Stimulated activated CD8-positive, alpha-beta memory T cell treated with anti-CD3 and anti-CD28 coated beads, Interleukin-7, amount 100 ng/mL, for 4 hours (primary cell): Measurements from ENCODE around the gene CPAMD8.
"Not testable (repeated sequence)": the region's sequence is repeated elsewhere in the genome, so short reads cannot be mapped to it uniquely, and the experiment has no call there.

Source experiments
- DNase-seq, 2 donors: peaks; one replicate each; pipeline ENCODE4 v3.0.0-alpha.2; 2020; ENCODE audit warnings: low read depth in 2 of 2

CPAMD8 gene

GRCh38 chr19:17001603-17002183 lies 24.9 kb downstream of the CPAMD8 start:
- DNase-seq: peak; percentile 33 to 61

GRCh38 chr19:16998635-16999194 lies 27.9 kb downstream of the CPAMD8 start:
- no peak for DNase-seq

DNA sequence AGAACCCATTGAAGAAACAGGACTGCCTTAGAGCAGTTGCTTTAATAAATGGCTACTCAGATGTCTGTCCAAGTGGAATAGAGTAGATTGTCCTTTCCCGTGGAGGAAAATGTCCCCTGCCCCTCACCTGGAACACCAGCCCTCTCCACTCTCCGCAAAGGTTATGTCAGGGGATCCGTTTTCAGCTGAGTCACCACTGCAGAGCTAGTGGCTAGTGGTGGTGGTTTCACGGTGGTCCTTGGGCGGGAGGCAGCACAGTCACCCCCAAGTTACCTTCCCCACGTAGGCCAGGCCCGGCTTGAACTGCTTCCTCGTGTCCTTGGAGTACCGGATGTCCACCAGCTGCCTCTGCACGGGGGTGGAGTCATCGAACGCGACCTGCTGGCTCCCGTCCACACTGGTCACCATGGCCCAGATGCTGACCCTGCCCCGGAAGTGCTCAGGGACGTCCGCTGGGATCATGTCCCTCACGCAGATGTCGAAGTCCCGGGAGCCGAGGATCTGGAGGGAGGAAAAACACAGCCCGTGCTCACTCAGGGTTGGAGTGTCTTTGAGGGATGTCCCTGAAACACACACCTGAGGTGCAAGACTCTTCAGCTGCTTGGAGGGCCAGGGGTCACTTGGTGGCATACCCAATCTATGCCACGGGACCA lies 29.6 kb downstream of the CPAMD8 start:
- DNase-seq: not testable (repeated sequence)

GRCh38 chr19:16988661-16989060 lies 37.9 kb downstream of the CPAMD8 start:
- DNase-seq: no peak

DNA sequence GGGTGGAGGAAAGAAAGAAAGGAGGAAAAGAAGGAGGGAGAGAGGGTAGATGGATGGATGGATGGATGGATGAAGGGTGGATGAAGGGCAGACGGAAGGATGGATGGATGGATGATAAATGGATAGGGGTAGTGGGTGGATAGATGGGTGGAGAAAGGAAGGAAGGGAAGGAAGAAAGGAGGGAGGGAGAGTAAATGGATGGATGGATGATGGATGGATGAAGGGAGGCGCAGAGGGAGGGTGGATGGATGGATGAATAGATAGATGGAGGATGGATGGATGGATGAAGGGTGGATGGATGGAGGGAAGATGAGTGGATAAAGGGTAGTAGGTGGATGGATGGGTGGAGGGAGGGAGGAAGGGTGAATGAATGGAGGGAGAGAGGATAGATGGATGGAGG lies 41.2 kb downstream of the CPAMD8 start:
- DNase-seq: no peak

GRCh38 chr19:16982586-16982985 lies 44.0 kb downstream of the CPAMD8 start:
- not testable (repeated sequence) for DNase-seq

DNA sequence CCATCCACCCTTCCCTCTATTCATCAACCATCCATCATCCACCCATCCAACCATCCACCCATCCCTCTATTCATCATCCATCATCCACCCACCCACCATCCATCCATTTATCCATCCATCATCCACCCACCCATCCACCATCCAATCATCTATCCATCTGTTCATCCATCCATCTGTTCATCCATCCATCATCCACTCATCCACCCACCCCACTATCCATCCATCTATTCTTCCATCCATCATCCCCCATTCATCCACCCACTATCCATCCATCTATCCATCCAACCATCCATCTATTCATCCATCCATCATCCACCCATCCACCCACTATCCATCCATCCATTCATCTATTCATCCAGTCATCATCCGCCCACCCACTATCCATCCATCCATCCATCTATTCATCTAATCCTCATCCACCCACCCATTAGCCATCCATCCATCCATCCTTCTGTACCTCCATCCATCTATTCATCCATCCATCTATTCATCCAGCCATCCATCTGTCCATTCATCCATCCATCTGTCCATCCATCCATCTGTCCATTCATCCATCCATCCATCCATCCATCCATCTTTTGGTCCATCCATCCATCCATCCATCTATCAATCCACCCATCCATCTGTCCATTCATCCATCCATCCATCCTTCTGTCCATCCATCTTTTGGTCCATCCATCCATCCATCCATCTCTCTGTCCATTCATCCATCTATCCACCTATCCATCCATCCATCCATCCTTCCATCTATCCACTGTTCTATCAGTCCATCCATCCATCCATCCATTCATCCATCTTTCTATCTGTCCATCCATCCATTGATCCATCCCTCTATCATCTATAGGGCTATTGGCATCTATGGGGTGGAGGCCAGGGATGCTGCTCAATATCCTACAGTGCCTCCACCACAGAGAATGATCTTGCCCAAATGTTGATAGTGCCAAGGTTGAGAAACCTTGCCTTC lies 47.5 kb downstream of the CPAMD8 start:
- no peak for DNase-seq

- no peak for DNase-seq
Measured at GRCh38 chr19:16978156-16978555, 48.5 kb downstream of the CPAMD8 start.

DNA sequence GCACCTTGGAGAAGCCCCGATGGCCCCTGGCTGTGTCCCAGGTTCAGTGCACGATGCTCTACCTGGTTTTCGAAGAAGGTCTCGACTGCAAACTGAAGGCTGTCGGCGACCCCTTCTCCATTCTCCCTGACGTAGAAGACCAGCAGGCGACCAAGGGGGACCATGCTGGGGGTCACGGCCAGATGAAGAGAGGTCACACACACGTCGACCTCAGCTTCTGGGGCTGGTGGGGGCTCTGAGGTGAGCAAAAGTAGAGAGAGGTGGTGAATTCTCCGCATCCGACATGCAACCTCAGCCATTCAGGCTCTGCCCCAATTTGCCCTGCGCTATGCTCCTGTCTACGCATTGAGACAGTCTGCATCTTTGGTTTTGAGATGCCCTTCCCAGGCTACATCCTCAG lies 49.3 kb downstream of the CPAMD8 start:
- DNase-seq: no peak

DNA sequence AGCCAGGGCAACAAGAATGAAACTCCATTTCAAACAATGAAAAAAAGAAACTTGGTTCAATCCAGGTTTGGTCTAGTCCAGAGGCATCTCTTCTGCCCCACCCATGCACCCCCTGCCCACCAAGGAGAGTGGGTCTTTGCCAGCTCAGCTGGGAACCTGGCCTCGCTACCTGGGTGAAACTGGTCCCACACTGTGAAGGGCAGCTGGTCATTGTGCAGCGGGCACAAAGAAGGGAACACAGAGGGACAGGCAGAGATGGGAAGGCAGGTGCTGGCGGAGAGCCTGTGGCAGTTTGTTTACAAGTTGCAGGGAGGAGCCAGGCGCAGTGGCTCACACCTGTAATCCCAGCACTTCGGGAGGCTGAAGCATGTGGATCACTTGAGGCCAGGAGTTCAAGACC lies 50.2 kb downstream of the CPAMD8 start:
- DNase-seq: no peak

- DNase-seq: no peak
Measured at GRCh38 chr19:16970821-16971220, 55.8 kb downstream of the CPAMD8 start.

DNA sequence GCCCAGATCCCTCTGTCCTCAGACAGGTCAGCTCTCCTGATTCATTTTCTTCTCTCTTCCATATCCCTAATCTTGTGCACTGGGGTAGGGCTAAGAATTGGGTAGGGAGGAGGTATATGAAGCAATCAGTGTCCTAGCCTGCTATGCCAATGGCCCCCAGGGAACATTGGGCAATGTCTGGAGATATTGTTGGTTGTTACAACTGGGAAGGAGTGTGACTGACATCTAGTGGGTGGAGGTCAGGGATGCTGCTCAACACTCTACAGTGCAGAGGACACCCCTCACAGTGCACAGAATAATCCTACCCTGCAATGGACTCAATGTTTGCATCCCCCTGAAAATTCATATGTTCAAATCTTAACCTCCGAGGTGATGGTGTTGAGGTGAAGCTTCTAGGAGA lies 57.5 kb downstream of the CPAMD8 start:
- no peak for DNase-seq

- not testable (repeated sequence) for DNase-seq
Measured at GRCh38 chr19:16960996-16961822, 65.4 kb downstream of the CPAMD8 start.

DNA sequence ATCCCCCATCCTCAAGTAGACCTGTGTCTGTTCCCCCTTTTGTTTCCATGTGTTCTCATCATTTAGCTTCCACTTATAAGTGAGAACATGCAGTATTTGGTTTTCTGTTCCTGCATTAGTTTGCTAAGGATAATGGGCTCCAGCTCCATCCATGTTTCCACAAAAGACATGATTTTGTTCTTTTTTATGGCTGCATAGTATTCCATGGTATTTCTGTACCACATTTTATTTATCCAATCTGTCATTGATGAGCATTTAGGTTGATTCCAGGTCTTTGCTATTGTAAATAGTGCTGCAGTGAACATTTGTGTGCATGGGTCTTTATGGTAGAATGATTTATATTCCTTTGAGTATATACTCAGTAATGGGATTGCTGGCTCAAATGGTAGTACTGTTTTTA lies 68.3 kb downstream of the CPAMD8 start:
- not testable (repeated sequence) for DNase-seq

DNA sequence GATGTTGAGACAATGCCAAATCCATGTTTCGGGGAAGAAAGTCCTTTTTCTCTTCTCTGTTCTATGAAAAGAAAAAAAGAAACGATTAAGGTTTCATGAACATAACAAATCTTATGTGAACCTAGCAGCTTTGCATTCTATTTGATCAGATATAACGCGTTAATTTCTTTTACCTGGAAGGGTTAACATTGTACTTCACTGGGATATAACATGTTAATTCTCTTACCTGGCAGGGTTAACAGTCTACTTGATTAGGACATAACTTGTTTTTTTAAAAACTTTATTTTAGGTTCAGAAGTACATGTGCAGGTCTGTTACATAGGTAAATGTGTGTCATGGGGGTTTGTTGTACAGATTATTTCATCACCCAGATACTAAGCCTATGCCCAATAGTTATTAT lies 68.8 kb downstream of the CPAMD8 start:
- DNase-seq: no peak

DNA sequence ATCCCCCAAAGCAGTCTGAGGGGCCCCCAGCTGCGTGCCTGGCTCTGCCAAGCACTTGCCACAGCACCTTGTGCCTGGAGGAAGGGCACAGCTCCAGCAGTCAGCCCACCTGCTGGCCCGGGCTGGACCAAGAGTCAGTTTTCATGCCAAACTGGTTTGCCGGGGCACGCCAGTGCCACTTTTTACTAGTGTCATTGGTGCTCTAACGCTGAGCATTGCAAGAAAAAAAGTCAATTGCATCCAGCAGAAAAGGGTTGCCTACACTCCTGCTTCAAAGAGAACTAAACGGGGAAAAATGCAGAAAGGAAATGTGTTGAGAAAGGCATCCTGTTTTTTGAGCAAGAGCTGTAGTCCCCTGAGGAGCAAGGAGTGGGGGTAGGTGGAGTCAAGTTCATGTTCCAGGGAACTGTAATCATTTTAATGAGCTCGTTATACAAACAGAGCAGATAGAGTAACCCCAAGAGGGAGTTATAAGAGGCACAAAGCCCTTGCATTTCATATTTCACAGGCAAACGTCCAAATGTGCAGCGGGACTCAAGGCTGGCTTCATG lies 69.4 kb downstream of the CPAMD8 start:
- no peak for DNase-seq

DNA sequence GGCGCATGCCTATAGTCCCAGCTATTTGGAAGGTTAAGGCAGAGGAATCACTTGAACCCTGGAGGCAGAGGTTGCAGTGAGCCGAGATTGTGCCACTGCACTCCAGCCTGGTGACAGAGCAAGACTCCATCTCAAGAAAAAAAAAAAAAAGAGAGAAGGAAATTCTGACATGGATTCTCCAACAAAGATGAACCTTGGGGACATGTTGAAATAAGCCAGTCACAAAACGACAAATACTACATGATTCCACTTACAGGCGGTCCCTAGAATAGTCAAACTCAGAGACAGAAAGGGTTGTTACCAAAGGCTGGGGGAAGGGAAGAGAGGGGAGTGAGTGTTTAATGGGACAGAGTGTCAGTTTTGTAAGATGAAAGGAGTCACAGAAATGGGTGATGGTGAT lies 71.4 kb downstream of the CPAMD8 start:
- no peak for DNase-seq

DNA sequence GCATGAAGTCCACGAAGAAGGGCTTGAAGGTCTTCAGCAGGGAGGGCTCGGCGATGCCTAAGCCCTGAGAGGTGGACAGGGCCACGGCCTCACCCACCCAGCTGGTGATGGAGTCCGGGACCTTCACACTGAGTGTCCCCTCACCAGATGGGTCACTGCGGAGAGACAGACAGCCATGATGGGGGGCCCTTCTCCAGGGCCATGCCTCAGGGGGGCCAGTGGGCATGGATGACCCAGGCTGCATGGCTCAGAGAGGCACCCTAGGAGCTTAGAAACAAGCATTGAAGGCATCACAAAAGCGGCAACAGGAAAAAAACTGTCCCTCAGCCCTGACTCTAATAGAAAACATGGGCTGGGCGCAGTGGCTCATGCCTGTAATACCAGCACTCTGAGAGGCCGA lies 74.6 kb downstream of the CPAMD8 start:
- no peak for DNase-seq

GRCh38 chr19:16951529-16951928 lies 75.1 kb downstream of the CPAMD8 start:
- DNase-seq: no peak

- DNase-seq: no peak
Measured at GRCh38 chr19:16949496-16950023, 77.0 kb downstream of the CPAMD8 start.
